AG04450 (cell line): ENCODE results near the gene DLGAP4. TPM values are rescaled to one million over a fixed set of nuclear protein-coding genes. Genes with fewer than 3 reads are reported as not detected.

Experiments
- CTCF ChIA-PET: fragments of 300-600, 350-600 bp; formaldehyde crosslinking; extraction: SDS; loops from one replicate; lab custom pipeline; 2022; ENCODE audit warnings: antibody characterized with exemption, inconsistent platforms; lab: Charles Lee
- POLR2A ChIA-PET: fragments of 350-600 bp; formaldehyde crosslinking; extraction: SDS; loops from one replicate; lab custom pipeline; 2021; ENCODE audit warnings: antibody characterized with exemption, inconsistent platforms; lab: Yijun Ruan, JAX
- DNase-seq: peaks from one replicate; pipeline ENCODE4 v3.0.0-alpha.2; 2011; ENCODE audit warnings: low read depth, low spot score
- H3K27ac ChIP-seq: one replicate; pipeline ENCODE4 v1.5.1; 2012; ENCODE audit warnings: low read depth, low read length, control low read depth
- H3K27me3 ChIP-seq: one replicate; pipeline ENCODE4 v1.6.0; 2012; ENCODE audit warnings: low read length; ENCODE audit not compliant: control insufficient read depth, insufficient read depth
- H3K4me3 ChIP-seq: 2 replicates; pipeline ENCODE4 v1.5.1; 2011; ENCODE audit warnings: mild to moderate bottlenecking, low read depth, low read length, control low read depth
- H3K9me3 ChIP-seq: 2 replicates; pipeline ENCODE4 v1.5.1; 2012; ENCODE audit warnings: low read length; ENCODE audit not compliant: control insufficient read depth, insufficient read depth
- polyA plus RNA-seq: library from polyadenylated mRNA; depleted of rRNA; stranded (reverse); fragments of >200 nt; gene quantifications from 2 replicates; pipeline ENCODE4 v1.2.3, GENCODE V29; 2011
- TF ChIP-seq, protein P1 (sequence below): IDR thresholded peaks from 2 replicates; pipeline ENCODE4 v1.5.1; 2011; ENCODE audit warnings: low read depth, low read length, control low read depth, inconsistent platforms

The DLGAP4 gene
- polyA plus RNA-seq, 1 experiment, result 17.7 TPM

DNA sequence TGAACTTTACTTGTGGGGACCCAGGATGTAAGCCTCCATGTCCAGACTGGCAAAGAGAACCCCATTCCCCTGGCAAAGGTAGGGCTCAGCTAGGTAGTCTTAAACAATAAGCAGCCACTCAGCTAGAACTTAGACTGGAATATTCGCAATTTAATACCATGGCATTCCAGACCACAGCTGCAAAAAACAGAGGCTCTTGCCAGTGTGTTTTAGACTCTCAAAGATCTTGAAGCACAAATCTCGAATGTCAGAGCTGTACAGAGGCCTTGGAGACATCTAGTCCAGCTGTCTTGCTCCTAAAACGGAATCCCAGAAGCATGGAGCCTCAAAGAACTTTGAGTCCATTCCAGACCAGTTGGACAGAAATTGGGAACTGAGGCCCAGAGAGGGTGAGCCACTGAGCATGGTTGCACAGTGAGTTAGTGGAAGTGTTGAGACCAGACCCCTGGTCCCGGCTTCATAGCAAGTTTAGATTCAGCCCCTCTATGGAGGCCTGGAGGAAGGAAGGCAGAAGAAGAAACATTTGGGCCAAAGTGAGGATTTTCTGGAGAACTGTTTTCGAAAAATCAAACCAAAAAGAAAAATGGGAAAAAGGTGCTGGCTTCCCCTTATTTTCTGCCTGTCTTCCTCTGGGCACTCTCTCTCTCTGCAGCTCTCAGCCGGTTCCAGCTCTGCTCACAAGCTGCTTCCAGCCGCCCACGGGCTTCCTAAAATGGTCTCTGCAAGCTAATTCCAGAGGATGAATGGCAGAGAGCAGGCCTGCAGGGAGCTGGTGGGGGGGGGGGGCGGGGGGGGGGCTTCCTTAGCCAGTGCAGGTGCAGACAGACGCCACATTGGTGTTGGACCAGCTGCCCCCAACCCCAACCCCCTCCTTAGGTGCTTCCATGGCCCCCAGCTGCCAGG, 37.4 kb upstream of the DLGAP4 start:
- peaks cover 23% of the 10 kb centered on the region for H3K27me3 ChIP-seq
- H3K4me3 ChIP-seq, result no peak overlapping the region
- TF ChIP-seq, protein P1, sequence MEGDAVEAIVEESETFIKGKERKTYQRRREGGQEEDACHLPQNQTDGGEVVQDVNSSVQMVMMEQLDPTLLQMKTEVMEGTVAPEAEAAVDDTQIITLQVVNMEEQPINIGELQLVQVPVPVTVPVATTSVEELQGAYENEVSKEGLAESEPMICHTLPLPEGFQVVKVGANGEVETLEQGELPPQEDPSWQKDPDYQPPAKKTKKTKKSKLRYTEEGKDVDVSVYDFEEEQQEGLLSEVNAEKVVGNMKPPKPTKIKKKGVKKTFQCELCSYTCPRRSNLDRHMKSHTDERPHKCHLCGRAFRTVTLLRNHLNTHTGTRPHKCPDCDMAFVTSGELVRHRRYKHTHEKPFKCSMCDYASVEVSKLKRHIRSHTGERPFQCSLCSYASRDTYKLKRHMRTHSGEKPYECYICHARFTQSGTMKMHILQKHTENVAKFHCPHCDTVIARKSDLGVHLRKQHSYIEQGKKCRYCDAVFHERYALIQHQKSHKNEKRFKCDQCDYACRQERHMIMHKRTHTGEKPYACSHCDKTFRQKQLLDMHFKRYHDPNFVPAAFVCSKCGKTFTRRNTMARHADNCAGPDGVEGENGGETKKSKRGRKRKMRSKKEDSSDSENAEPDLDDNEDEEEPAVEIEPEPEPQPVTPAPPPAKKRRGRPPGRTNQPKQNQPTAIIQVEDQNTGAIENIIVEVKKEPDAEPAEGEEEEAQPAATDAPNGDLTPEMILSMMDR, result no peak
- no peaks in the 10 kb centered on the region; the same call in 1 of the 2 replicates for H3K9me3 ChIP-seq
- POLR2A ChIA-PET, result no interaction called here
- no peak for DNase-seq
- CTCF ChIA-PET, result no interaction called here
- H3K27ac ChIP-seq, result no peak overlapping the region

DNA sequence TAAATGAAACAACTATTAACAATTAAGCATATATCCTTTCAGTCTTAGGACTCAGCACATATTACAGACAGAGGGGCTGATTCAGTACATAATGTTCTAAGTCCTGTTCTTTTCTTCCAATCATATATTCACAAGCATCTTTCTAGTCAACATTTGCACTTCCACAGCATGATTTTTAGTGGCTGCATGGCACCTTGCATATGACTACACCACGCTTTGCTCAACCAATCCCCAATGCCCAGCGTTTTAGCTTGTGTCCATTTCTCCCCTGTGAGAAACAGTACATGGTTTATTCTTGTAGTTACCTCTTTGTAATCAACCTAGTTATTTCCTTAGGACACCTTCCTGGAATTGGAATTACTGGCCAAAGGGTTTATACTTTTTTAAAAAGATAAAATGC, 36.6 kb upstream of the DLGAP4 start:
- H3K4me3 ChIP-seq, result no peak overlapping the region
- DNase-seq, result no peak
- ChIA-PET POLR2A (no interaction called here), CTCF (no interaction called here)
- peaks cover 21% of the 10 kb centered on the region for H3K27me3 ChIP-seq
- H3K27ac ChIP-seq, result no peak overlapping the region
- no peaks in the 10 kb centered on the region; the same call in 1 of the 2 replicates for H3K9me3 ChIP-seq
- TF ChIP-seq, protein P1, result no peak

DNA sequence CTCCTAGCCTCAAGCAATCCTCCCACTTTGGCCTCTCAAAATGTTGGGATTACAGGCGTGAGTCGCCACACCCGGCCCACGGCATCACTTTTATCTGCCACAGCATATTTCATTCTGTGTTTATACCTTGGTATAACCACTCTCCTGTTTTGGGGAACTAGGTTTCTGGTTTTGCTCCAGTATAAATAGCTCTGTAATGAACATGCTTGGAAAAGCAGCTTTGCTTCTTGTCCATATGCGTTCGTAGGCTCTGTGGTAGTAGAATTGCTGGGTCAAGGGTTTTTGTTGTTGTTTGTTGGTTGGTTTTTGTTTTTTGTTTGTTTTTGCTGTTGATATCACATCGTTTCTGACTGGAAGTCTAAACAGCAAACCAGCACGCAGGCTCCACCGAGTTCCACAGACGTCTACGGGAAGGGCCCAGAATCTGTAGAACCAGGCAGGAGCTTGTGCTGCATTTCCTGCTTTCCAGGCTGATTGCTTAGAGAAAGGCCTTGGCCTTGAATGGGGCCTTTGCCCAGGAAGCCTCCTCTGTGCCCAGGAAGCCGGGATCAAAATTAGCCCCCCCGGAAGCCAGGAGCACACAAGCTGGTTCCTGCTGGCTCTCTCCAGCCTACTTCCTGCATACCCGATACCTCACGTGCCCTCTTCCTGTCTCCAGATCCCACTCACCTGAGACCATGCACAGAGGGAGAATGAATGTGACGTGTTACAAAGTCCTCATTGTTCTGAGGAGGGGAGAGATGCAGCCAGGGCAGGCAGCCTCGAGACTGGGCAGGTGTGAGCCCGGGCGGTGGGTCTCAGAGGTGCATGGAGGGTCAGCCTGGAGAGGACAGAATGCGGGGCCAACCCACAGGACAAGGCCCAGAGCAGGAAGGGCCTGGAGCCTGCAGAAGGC, 35.1 kb upstream of the DLGAP4 start:
- Histone ChIP-seq H3K27me3 (peaks cover 23% of the 10 kb centered on the region), H3K9me3 (no peaks in the 10 kb centered on the region), H3K27ac (no peak overlapping the region), H3K4me3 (no peak overlapping the region)
- no peak for DNase-seq
- POLR2A ChIA-PET, result no interaction called here
- TF ChIP-seq, protein P1, result no peak
- CTCF ChIA-PET, result interaction anchor here (0.6 to 1.9 kb wide), 2 partner anchors 168 to 1177 kb away, joined by 3 to 6 read pairs; no protein-coding TSS in a partner anchor

DNA sequence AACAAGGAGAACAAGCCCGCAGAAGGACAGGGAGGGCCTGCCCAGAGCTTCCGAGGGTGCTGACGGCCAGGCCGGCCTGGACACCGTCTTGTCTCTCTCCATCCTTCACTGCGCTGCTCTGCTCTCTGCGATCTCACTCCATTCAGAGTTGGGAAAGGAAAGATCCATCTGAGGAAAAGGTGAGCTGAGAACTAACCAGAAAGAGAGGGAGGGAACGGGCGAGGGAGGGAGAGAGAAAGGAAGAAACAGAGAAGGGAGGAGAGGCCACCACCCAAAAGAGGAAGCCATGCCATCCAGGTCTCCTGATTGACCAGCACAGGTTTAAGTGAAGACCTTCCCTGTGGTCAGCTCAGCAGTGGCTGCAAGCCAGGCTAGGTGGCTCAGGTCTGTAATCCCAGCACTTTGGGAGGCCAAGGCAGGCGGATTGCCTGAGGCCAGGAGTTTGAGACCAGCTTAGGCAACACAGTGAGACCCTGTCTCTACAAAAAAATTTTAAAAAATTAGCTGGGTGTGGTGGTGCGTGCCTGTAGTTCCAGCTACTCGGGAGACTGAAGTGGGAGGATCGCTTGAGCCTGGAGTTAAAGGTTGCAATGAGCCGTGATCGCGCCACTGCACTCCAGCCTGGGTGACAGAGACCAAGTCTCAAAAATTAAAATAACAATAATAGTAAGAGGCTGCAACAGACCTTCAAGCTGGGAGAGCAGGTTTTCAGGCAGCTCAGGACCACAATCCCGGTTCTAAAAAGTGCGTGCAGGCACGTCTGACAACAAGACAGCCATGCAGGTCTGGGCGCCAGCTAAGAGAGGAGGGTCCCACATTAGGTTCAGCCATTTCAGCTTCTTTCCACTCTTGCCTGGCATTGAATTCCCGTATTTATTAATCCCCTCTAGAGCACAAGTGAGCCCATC, 34.2 kb upstream of the DLGAP4 start:
- TF ChIP-seq, protein P1, result no peak
- Histone ChIP-seq H3K4me3 (no peak overlapping the region), H3K27me3 (peaks cover 22% of the 10 kb centered on the region), H3K9me3 (no peaks in the 10 kb centered on the region), H3K27ac (no peak overlapping the region)
- CTCF ChIA-PET, result interaction anchor here (1.9 kb wide), 1 partner anchor 168 kb away, joined by 6 read pairs; no protein-coding TSS in a partner anchor
- DNase-seq, result no peak
- POLR2A ChIA-PET, result no interaction called here
